WI38 (cell line): ENCODE results near the gene ST8SIA5.
A peak's percentile ranks its signal among the peaks of the same experiment; 100 is the strongest.
"Not testable (repeated sequence)": the region's sequence is repeated elsewhere in the genome, so short reads cannot be mapped to it uniquely, and the experiment has no call there.

Experiments
- H3K4me3 ChIP-seq: 2 replicates; pipeline ENCODE4 v1.5.1; 2011; ENCODE audit warnings: low read depth, mild to moderate bottlenecking, control low read depth, low read length
- TF ChIP-seq, protein P1 (sequence below): IDR thresholded peaks from 2 replicates; pipeline ENCODE4 v1.5.1; 2012; ENCODE audit warnings: low read depth, mild to moderate bottlenecking, control low read depth, low read length

The ST8SIA5 gene

DNA sequence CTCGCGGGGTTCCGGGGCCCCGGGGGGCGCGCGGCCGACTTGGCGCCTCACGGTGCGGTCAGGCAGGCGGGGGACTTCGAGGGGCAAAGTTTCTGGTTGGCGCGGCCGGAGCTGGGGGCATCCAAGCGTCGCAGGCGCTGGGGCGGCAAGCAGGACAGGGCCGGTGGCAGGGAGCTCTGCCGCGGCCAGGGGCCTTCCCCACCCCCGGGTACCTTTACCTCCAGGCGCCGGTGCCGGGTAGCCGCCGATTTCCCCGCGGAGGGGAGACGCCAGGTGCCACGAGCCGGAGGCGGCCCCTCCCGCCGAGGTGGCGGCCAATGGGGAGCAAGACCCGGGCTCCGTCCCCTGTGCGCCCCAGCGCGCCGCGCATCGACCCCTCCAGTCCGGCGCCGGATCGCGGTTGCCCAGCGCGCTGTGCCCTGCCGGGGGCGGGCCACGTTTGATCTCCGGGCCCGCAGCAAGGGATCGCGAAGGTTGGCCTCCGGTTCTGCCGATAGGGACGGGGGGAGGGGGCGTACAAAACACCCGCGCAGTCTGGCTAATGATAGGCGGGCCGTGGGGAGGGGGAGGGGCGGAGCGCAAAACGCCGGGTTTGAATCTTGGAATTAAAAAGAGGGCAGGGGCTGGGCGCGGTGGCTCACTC, at the start of gene ST8SIA5:
TSS of gene ST8SIA5 (minus strand) at position 495 of the 643 bp plus-strand sequence. CDS start 545 bp downstream, outside the sequence.
- peak within 1 kb of the TSS; percentile 12 for H3K4me3 ChIP-seq
- TF ChIP-seq, protein P1, sequence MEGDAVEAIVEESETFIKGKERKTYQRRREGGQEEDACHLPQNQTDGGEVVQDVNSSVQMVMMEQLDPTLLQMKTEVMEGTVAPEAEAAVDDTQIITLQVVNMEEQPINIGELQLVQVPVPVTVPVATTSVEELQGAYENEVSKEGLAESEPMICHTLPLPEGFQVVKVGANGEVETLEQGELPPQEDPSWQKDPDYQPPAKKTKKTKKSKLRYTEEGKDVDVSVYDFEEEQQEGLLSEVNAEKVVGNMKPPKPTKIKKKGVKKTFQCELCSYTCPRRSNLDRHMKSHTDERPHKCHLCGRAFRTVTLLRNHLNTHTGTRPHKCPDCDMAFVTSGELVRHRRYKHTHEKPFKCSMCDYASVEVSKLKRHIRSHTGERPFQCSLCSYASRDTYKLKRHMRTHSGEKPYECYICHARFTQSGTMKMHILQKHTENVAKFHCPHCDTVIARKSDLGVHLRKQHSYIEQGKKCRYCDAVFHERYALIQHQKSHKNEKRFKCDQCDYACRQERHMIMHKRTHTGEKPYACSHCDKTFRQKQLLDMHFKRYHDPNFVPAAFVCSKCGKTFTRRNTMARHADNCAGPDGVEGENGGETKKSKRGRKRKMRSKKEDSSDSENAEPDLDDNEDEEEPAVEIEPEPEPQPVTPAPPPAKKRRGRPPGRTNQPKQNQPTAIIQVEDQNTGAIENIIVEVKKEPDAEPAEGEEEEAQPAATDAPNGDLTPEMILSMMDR: no peak

- H3K4me3 ChIP-seq: not testable (repeated sequence)
Observed at GRCh38 chr18:46795945-46796344, 39.1 kb upstream of the ST8SIA5 start.

- TF ChIP-seq, protein P1: no peak
- H3K4me3 ChIP-seq: no peak overlapping the region
Observed at GRCh38 chr18:46794607-46795006, 37.8 kb upstream of the ST8SIA5 start.

- TF ChIP-seq, protein P1: no peak
- H3K4me3 ChIP-seq: no peak overlapping the region
Observed at GRCh38 chr18:46793565-46793964, 36.7 kb upstream of the ST8SIA5 start.

- TF ChIP-seq, protein P1: no peak
- no peak overlapping the region for H3K4me3 ChIP-seq
Observed at GRCh38 chr18:46789088-46789487, 32.2 kb upstream of the ST8SIA5 start.

- TF ChIP-seq, protein P1: no peak
- H3K4me3 ChIP-seq: no peak overlapping the region
Observed at GRCh38 chr18:46787674-46788073, 30.8 kb upstream of the ST8SIA5 start.

GRCh38 chr18:46772357-46772756, 15.5 kb upstream of the ST8SIA5 start:
- TF ChIP-seq, protein P1: no peak
- H3K4me3 ChIP-seq: no peak overlapping the region

DNA sequence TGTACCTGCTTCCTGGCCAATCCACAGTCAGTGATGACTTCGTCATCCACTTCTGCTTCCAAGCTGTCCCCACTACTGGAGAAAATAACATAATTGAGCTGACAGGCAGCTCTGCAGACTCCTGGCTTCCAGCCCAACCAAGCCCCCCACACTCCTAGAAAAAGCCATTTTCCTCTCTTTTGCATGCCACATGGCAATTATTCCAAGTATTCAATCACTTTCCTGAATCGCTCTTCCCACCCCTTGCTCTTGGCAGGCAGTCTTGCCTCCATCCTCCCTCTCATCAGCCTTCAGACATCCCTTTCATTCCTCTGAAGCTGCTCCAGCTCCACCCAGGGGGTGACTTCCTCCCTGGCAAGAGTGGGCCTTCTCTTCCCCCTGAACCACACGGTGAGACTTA, 14.3 kb upstream of the ST8SIA5 start:
- no peak overlapping the region for H3K4me3 ChIP-seq
- TF ChIP-seq, protein P1: no peak
